T47D (cell line): ENCODE results near the gene OR5P2.

Source experiments
- DNase-seq, 2 experiments: peaks; one replicate each; pipeline versions ENCODE4 v3.0.0 to v3.0.0-alpha.2; 2011 to 2012; ENCODE audit warnings: low read depth in 1 of 2, low spot score in 1 of 2
- JUND ChIP-seq: IDR thresholded peaks from 2 replicates; pipeline ENCODE4 v1.6.1; 2012; ENCODE audit warnings: low read depth
- in situ Hi-C: cut with HindIII; loops from 2 replicates; pipeline ENCODE4 v1.10.0; 2016; ENCODE audit warnings: low sequenced_read_pairs, low pct_unique_long_range_greater_than_20kb

The OR5P2 gene

DNA sequence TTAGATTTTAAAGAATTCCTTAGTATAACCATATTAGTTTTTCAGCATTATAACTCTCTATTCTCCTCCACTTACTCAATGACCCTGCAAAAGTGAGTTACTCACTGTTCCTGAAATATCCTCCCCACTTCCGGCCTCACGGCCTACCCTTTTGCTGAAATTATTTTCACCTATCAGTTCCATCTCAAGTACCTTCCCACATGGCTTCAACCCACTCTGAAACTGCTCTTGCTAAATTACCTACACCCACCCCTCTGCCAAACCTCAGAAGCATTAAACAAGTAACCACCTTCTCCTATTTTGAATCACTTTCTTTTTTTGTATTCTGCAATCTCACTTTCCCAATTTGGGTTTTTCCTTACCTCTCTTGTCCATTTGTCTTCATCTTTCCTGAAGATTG, 37.7 kb downstream of the OR5P2 start:
- DNase-seq, result no peak

DNA sequence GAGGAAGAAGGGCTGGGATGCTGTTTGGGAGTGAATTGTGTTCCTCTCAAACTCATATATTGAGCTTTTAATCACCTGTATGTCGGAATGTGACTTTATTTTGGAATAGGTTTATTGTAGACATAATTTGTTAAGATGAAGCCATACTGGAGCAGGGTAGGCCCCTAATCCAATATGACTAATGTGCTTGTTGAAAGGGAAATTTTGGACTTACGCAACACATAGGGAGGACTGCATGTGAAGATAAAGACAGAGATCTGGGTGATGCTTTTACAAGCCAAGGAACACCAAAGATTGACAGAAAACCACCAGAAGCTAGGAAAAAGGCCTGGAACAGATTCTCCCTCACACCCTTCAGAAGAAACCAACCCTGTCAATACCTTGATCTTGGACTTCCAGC, 47.3 kb downstream of the OR5P2 start:
- DNase-seq, result no peak
- no peak for TF ChIP-seq JUND
- in situ Hi-C loops, result no loop called here

More for the DNA sequence above, 37.7 kb downstream of the OR5P2 start:
- in situ Hi-C loops, result no loop called here
- no peak for TF ChIP-seq JUND
